Sigmoid colon (tissue), 7 donors: ENCODE data around the gene AQP5. TPM values are rescaled to one million over a fixed set of nuclear protein-coding genes. Genes with fewer than 3 reads are reported as not detected.

Experiments
- DNase-seq: peaks from one replicate; pipeline ENCODE4 v3.0.0-alpha.2; 2019
- H3K27ac ChIP-seq, 4 donors: fragments of 200-600 bp; sonication (generic); one replicate each; pipeline ENCODE4 v1.5.1; 2016 to 2019; ENCODE audit warnings: mild to moderate bottlenecking in 1 of 4
- H3K27me3 ChIP-seq, 3 donors: fragments of 200-600 bp; sonication (generic); one replicate each; pipeline ENCODE4 v1.5.1; 2019; ENCODE audit warnings: mild to moderate bottlenecking in 1 of 3
- H3K36me3 ChIP-seq, 4 donors: fragments of 200-600 bp; sonication (generic); one replicate each; pipeline ENCODE4 v1.5.1; 2016 to 2019
- H3K4me1 ChIP-seq, 4 donors: fragments of 200-600 bp; sonication (generic); one replicate each; pipeline ENCODE4 v1.5.1; 2017 to 2019
- H3K4me3 ChIP-seq, 4 donors: fragments of 200-600 bp; sonication (generic); one replicate each; pipeline ENCODE4 v1.5.1; 2017 to 2019; ENCODE audit warnings: mild to moderate bottlenecking in 2 of 4, moderate library complexity in 1 of 4
- H3K9me3 ChIP-seq, 4 donors: fragments of 200-600 bp in 3 of 4; sonication (generic) in 3 of 4; one replicate each; pipeline versions ENCODE4 v1.5.1 to v1.6.1; 2013 to 2019
- CTCF ChIP-seq, 4 experiments: fragments of 450-650 bp in 3 of 4; fragments of 200-600 bp in 1 of 4; IDR thresholded peaks; one replicate each; pipeline ENCODE4 v1.5.1; 2016 to 2019; ENCODE audit warnings: antibody characterized with exemption in 4 of 4, mild to moderate bottlenecking in 3 of 4, moderate library complexity in 2 of 4
- EP300 ChIP-seq, 4 donors: sonication (generic); formaldehyde crosslinking; IDR thresholded peaks; one replicate each; pipeline ENCODE4 v1.6.1; 2017; ENCODE audit warnings: antibody characterized with exemption in 4 of 4
- POLR2A ChIP-seq, 2 donors: fragments of 450-650 bp; IDR thresholded peaks; one replicate each; pipeline ENCODE4 v1.6.1; 2016; ENCODE audit warnings: antibody characterized with exemption in 2 of 2, mild to moderate bottlenecking in 2 of 2, moderate library complexity in 2 of 2
- POLR2AphosphoS5 ChIP-seq, 4 donors: sonication (generic); formaldehyde crosslinking; IDR thresholded peaks; one replicate each; pipeline ENCODE4 v1.6.1; 2017; ENCODE audit warnings: antibody characterized with exemption in 4 of 4
- WGBS, 2 donors: extraction: QIAGEN DNeasy Blood & Tissue Kit; methylation state at CpG; one replicate each; pipeline ENCODE4 v1.1.7; 2013; 5-methylcytosine and 5-hydroxymethylcytosine counted together
- intact Hi-C: fragments of 100-400 bp; cut with DNase I; formaldehyde crosslinking; loops from one replicate; pipeline ENCODE4 v1.15.1; 2023
- polyA plus RNA-seq, 3 donors: library from polyadenylated mRNA; stranded (reverse); fragments of 200-250 nt; gene quantifications; one replicate each; pipeline ENCODE4 v1.2.3, GENCODE V29; 2013
- total RNA-seq, 4 donors: library from RNA; depleted of rRNA; stranded (reverse); fragments of >200 nt; gene quantifications; one replicate each; pipeline ENCODE4 v1.1.0, GENCODE V29; 2016
- donor health status: healthy with polysubstance abuse.
- donor health status: Bipolar disorder and iron deficiency.
- donor health status: healthy.

The AQP5 gene
- total and polyA plus RNA-seq, 7 donors: 0.09 TPM; not detected in 6

- H3K36me3 ChIP-seq: no peaks in the 10 kb centered on the region
- intact Hi-C loops: no loop called here
- DNase-seq: no peak
- H3K4me1 ChIP-seq: no peaks in the 10 kb centered on the region
- H3K9me3 ChIP-seq: no peaks in the 10 kb centered on the region
- H3K27me3 ChIP-seq: no peaks in the 10 kb centered on the region
- TF ChIP-seq CTCF (IDR thresholded peaks at IDR 0.05) (no peak), POLR2A (IDR thresholded peaks at IDR 0.05) (no peak), EP300 (IDR thresholded peaks at IDR 0.05) (no peak), POLR2AphosphoS5 (IDR thresholded peaks at IDR 0.05) (no peak)
- no peak overlapping the region for H3K4me3 ChIP-seq
- H3K27ac ChIP-seq: no peak overlapping the region
Measured at GRCh38 chr12:49939307-49939706, 22.4 kb upstream of the AQP5 start.

GRCh38 chr12:49939707-49940106, 22.0 kb upstream of the AQP5 start:
- TF ChIP-seq CTCF (IDR thresholded peaks at IDR 0.05) (no peak), EP300 (IDR thresholded peaks at IDR 0.05) (no peak), POLR2A (IDR thresholded peaks at IDR 0.05) (no peak), POLR2AphosphoS5 (IDR thresholded peaks at IDR 0.05) (no peak)
- intact Hi-C loops: no loop called here
- Histone ChIP-seq H3K4me3 (no peak overlapping the region), H3K36me3 (no peaks in the 10 kb centered on the region), H3K27ac (no peak overlapping the region), H3K4me1 (no peaks in the 10 kb centered on the region), H3K9me3 (no peaks in the 10 kb centered on the region), H3K27me3 (no peaks in the 10 kb centered on the region)
- no peak for DNase-seq
- WGBS, 2 donors: 98 to 100% methylated on average over 1 of the region's 1 CpG

GRCh38 chr12:49941556-49942511, 19.8 kb upstream of the AQP5 start:
- intact Hi-C loops: no loop called here
- no peaks in the 10 kb centered on the region for H3K27me3 ChIP-seq
- no peak for DNase-seq
- TF ChIP-seq EP300 (IDR thresholded peaks at IDR 0.05) (no peak), CTCF (IDR thresholded peaks at IDR 0.05) (no peak), POLR2A (IDR thresholded peaks at IDR 0.05) (no peak), POLR2AphosphoS5 (IDR thresholded peaks at IDR 0.05) (no peak)
- H3K9me3 ChIP-seq: no peaks in the 10 kb centered on the region
- H3K36me3 ChIP-seq: no peaks in the 10 kb centered on the region
- H3K4me3 ChIP-seq: no peak overlapping the region
- H3K4me1 ChIP-seq: peaks cover 0 to 9% (median 8%) of the 10 kb centered on the region in 4 donors
- 88 to 92% methylated on average over 13 of the region's 13 CpGs for WGBS, 2 donors
- no peak overlapping the region for H3K27ac ChIP-seq

GRCh38 chr12:49942512-49942893, 19.2 kb upstream of the AQP5 start:
- intact Hi-C loops: no loop called here
- no peaks in the 10 kb centered on the region for H3K9me3 ChIP-seq
- H3K27ac ChIP-seq: no peak overlapping the region
- WGBS, 2 donors: 87 to 89% methylated on average over 3 of the region's 3 CpGs
- TF ChIP-seq POLR2AphosphoS5 (IDR thresholded peaks at IDR 0.05): no peak
- no peak for TF ChIP-seq EP300 (IDR thresholded peaks at IDR 0.05)
- TF ChIP-seq POLR2A (IDR thresholded peaks at IDR 0.05): no peak
- TF ChIP-seq CTCF (IDR thresholded peaks at IDR 0.05): no peak
- DNase-seq: no peak
- no peaks in the 10 kb centered on the region for H3K27me3 ChIP-seq
- H3K36me3 ChIP-seq: no peaks in the 10 kb centered on the region
- no peak overlapping the region for H3K4me3 ChIP-seq
- peaks cover 0 to 9% (median 8%) of the 10 kb centered on the region in 4 donors for H3K4me1 ChIP-seq
